ENCODE results near the gene PTMS. TPM values are rescaled to one million over a fixed set of nuclear protein-coding genes. Genes with fewer than 3 reads are reported as not detected.
A peak's percentile ranks its signal among the peaks of the same experiment; 100 is the strongest.

PTMS gene
- total and polyA plus RNA-seq, 2 of the 13 experiments (the other 11 are each of a cell fraction or from before 2014, with no cell fraction given): 40.5 to 82.4 TPM

DNA sequence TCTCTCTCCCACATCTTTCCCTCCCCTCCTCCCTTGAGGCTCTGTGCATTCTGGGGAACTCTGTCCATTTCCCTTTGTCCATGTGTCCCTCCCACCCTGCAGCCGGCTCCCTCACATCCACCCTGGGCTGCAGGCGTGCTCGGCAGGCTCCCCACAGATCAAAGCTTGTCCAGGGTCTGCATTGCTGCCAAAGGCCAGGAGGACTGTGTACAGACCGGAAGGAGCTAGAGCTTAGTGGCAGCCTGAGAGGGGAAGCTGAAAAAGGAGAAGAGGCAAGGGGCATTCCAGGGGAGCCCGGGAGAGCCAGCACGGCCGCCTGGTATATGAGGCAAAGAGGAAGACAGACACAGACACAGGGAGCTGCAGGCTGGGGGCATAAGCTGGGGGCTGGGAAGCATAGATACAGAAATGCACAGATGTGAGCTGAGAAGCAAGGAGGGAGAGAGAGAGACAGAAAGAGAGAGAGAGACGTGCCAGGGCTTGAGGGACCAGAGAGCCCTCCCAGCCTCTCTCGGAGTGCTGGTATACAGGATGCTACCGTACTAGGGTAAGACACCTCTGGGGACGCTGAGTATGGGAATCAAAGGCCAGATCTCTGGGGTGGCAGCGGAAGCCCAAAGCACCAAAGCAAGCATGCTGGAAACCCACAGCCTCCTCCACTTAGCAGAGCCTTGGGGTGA lies 26.5 kb downstream of the PTMS start (continued):
- TF ChIP-seq, protein P1, sequence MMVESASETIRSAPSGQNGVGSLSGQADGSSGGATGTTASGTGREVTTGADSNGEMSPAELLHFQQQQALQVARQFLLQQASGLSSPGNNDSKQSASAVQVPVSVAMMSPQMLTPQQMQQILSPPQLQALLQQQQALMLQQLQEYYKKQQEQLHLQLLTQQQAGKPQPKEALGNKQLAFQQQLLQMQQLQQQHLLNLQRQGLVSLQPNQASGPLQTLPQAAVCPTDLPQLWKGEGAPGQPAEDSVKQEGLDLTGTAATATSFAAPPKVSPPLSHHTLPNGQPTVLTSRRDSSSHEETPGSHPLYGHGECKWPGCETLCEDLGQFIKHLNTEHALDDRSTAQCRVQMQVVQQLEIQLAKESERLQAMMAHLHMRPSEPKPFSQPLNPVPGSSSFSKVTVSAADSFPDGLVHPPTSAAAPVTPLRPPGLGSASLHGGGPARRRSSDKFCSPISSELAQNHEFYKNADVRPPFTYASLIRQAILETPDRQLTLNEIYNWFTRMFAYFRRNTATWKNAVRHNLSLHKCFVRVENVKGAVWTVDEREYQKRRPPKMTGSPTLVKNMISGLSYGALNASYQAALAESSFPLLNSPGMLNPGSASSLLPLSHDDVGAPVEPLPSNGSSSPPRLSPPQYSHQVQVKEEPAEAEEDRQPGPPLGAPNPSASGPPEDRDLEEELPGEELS (CRISPR knock-in tag; IDR thresholded peaks at IDR 0.05): peak; percentile 65; the same call in 1 of the 2 replicates
- TF ChIP-seq ZXDC (CRISPR knock-in tag; IDR thresholded peaks at IDR 0.05) (no peak), AHR (CRISPR knock-in tag; IDR thresholded peaks at IDR 0.05) (no peak), ZNF276 (CRISPR knock-in tag; IDR thresholded peaks at IDR 0.05; ENCODE audit: low read depth) (no peak), ZNF589 (CRISPR knock-in tag; conservative IDR thresholded peaks at IDR 0.05) (peak; percentile 88; the same call in 1 of the 2 replicates), NCOA2 (CRISPR knock-in tag; IDR thresholded peaks at IDR 0.05) (peak; percentile 75), ZNF768 (CRISPR knock-in tag; IDR thresholded peaks at IDR 0.05) (no peak), REXO4 (CRISPR knock-in tag; IDR thresholded peaks at IDR 0.05; ENCODE audit: borderline replicate concordance) (no peak), ELF4 (CRISPR knock-in tag; IDR thresholded peaks at IDR 0.05; ENCODE audit: borderline replicate concordance) (no peak), ZFP37 (CRISPR knock-in tag; IDR thresholded peaks at IDR 0.05; ENCODE audit: borderline replicate concordance) (no peak), ZNF543 (CRISPR knock-in tag; IDR thresholded peaks at IDR 0.05) (no peak), SMAD1 (CRISPR knock-in tag; IDR thresholded peaks at IDR 0.05; ENCODE audit: borderline replicate concordance, low read depth) (0 out of 2 replicates have a peak, but pooled peaks have one; percentile 21), MEF2D (CRISPR knock-in tag; IDR thresholded peaks at IDR 0.05) (peak; percentile 80), ZBTB14 (CRISPR knock-in tag; IDR thresholded peaks at IDR 0.05) (no peak), ZNF629 (CRISPR knock-in tag; conservative IDR thresholded peaks at IDR 0.05) (peak; percentile 42), NFYC (CRISPR knock-in tag; IDR thresholded peaks at IDR 0.05) (no peak), MLX (CRISPR knock-in tag; IDR thresholded peaks at IDR 0.05) (peak; percentile 94), RFX5 (IDR thresholded peaks at IDR 0.05; ENCODE audit: low read depth, low read length) (no peak), AGO2 (optimal IDR thresholded peaks at IDR 0.05; ENCODE audit: low read depth, low read length) (no peak)
- TF ChIP-seq, protein P2, sequence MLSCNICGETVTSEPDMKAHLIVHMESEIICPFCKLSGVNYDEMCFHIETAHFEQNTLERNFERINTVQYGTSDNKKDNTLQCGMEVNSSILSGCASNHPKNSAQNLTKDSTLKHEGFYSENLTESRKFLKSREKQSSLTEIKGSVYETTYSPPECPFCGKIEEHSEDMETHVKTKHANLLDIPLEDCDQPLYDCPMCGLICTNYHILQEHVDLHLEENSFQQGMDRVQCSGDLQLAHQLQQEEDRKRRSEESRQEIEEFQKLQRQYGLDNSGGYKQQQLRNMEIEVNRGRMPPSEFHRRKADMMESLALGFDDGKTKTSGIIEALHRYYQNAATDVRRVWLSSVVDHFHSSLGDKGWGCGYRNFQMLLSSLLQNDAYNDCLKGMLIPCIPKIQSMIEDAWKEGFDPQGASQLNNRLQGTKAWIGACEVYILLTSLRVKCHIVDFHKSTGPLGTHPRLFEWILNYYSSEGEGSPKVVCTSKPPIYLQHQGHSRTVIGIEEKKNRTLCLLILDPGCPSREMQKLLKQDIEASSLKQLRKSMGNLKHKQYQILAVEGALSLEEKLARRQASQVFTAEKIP (CRISPR knock-in tag; IDR thresholded peaks at IDR 0.05; ENCODE audit: borderline replicate concordance): no peak

Data from HepG2 (cell line).